Stimulated activated CD8-positive, alpha-beta memory T cell treated with anti-CD3 and anti-CD28 coated beads, Interleukin-7, amount 100 ng/mL, for 24 hours (primary cell): ENCODE results near the gene MID1.

Source experiments
- DNase-seq: peaks from one replicate; pipeline ENCODE4 v3.0.0-alpha.2; 2020; ENCODE audit warnings: low read depth

MID1 gene

DNA sequence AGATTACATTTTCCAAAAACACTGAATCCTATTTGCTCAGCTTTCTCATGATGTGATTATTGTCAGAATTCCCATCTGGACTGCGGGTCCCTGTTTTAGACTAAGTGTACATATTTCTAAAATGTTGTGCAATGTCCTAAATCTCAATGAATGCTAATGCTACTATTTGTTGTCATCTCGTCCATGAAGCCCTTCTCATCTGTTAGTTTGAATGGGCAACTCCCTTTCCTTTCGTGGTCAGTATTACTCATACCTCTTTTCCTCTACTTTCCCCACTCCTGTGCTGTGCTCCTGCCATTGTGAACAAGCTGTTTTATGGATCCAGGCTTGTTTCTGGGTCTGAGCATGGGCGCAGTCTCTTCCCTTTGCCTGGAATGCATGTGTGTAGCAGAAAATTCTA lies 91.0 kb downstream of the MID1 start:
- no peak for DNase-seq

DNA sequence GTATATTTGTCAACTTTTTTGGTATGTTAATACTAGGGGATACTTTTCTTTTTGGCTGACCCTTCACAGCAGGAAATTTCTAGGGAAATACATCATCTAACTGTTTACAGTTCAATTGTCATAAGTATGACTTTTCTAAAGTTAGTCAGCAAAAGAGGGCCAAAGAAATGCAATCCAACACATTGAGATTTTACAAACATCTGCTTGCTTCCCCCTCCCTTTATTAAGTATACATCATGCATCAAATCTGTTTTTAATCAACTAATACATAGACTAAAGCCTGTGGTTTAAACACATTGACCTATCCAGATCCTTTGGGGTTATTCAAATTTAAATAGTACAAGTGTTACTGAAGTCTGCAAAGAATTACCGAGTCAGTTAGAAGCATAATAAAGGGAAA lies 93.9 kb downstream of the MID1 start:
- no peak for DNase-seq

DNA sequence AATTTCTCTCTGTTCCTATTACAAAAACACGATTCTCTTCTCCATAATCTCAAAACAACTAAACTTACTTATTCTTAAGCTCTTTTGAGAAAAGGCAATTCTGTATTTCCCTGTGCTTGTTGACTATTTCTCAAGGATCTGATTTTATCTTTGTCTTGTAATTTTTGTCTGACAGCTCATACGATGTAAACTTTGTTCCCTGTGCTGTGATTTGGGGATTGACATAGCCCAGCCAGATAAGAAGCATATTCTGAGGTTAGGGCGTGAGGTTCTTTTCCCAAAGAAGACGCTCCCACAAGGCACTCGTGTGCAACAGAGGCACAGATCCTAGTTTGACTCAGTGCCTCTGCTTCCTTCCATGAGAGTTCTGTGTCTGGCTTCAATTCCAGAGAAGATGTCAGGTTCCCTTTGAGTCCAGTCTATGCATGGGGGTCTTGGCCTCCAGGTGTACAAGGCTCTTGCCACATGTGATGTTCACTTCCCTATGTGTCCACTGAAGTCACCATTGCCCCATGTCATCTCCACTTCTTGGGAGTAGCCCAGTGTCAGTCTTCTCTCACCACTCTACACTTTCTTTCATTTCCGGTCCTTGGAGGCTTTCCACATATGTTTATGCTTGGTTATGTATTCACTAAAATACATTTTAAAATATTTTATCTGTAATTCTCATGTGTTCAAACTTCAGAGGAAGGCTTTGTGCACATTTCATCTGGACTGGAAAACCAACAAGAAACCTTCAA lies 94.8 kb downstream of the MID1 start:
- DNase-seq: no peak

DNA sequence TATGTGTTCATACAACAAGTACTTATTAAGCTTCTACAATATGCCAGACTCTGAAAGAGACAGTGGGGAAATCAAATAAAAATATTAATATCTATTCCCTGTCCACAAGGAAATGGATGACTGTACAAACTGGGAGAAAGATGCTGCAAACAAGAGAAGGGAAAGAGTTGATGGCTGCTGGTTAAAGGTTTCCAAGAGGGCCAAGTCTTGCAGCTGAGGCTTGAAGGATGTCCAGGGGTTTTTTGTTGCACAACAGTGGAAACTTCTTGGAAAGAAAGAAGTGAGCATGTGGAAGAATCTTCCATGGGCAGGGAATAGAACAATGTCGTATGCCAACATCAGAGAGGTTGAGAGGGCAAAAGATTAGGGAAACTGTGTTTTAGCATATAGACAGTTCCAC lies 95.8 kb downstream of the MID1 start:
- no peak for DNase-seq

DNA sequence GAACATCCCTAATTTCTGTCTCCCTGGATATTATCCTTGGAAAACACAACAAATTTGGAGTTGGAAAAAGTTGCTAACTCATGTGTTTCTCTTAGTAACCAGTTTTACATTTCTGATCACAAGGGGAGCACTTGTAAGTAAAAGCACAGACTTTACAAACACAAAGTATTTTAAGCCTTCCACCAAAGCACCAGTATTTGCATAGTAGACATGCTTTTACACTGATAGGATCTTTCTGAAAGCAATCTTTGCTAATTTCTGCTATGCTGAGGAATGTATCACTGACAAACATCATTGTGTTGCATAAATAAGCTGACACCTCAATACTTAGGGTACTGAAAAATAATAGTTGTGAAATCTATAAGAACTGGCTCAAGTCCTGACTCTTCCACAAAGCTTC lies 100.6 kb downstream of the MID1 start:
- DNase-seq: no peak

DNA sequence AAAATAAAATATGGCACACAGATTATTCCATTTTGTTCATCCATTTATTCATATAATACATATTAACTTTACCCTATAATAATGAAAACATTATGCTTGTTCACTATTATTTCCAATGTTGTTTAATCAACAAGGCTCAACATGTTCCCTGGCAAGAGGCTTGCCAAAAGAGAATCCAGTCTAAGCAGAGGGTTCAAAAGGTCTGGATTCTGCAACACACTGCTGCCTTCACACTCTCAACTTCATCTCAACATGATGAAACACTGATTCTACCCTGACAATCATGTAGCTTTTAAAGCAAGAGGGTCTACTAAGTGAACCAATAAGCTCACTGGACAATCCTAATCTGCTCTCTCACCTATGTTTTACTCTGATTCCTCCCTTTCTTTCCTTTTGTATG lies 101.1 kb downstream of the MID1 start:
- no peak for DNase-seq

DNA sequence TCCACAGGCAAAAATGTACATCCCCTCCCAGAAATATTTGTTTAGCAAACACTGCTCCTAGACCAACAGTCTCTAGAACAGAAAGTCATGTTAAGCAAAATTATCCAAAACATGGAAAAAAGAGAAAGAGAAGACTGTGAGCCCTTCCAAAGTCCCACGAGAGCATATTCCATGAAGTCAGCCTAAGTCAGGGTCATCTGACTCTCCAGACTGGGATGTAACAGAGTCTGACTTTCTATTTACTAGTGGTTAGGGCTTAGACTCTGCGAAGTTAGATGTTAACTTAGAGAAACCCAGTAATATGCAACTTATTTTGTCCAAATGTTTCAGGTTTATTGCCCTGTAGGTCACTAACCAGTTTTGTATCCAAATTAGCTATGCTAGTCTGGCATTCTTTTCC lies 102.3 kb downstream of the MID1 start:
- no peak for DNase-seq

DNA sequence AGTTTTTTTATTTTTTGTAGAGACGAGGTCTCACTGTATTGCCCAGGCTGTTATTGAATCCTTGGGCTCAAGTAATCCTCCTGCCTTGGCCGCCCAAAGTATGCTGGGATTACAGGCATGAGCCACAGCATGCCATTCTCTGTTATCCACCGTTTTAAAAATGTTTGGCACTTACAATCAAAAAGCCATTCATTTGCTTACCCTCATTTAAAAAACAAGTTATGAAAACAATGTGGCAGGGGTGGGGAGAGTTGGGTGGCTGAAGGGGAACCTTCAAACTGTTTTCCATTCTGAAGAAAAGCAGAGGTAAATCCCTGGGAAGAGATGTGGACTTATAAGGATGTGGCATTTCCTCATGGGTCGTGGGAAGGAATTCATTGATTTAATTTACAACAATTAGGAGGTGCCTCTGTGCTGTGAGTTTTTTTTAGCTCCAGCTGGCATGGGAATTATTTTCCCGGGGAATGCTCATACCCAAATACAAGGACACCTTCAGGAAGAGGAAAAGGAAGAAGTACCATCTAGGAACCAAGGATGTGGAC lies 103.5 kb downstream of the MID1 start:
- no peak for DNase-seq

DNA sequence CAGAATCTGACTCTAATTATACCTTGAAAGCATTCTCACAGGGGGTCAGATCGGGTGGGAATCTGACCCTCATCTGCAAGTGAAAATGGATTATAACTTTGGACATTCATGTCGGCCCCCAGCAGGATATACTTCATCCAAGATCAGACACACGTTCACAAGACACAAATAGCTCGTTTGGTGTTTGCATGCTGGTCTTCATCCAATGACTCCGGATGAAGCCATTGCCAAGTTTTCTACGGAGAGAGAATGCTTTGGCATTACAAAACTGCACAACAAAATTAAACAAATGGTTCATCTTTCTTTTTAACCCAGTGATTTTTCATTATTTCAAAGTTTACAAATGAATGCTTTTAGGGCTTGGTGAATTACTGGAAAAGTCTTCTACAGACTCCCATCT lies 105.5 kb downstream of the MID1 start:
- no peak for DNase-seq

DNA sequence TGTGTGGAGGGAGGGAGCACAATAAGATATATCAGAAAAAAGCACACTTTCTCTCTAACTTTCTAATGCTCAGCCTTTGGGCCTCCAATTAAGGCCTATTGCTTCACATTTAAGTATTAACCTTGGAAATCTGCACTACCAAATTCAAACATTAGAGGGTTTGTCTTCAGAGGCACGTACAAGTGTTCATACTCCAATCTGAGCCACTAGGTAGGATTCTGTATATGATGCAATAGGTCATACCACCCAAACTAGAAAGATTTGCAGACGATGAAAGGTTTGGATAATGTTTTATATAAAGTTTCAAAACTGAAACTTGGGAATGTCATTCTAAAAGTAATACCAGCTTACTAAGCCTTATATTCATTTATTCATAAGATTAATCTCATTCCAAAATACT lies 106.4 kb downstream of the MID1 start:
- no peak for DNase-seq

DNA sequence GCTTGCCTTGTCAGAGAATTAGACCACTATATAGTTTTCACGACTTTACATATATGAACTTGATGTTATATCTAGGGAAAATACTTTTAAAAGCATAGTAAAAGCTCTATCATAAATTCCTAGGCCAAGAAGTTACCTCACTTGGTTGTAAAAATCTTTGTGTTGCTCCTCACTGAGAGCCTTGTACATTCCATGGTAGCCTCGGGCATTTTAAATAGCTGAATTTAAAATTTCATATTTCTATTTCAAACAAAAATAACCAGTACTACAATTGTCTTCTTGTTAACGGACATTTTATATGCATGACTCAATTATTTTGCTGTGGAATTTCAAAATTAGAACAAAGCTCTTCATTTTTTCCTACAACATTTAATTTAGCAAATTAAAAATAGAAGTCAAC lies 107.6 kb downstream of the MID1 start:
- DNase-seq: no peak

DNA sequence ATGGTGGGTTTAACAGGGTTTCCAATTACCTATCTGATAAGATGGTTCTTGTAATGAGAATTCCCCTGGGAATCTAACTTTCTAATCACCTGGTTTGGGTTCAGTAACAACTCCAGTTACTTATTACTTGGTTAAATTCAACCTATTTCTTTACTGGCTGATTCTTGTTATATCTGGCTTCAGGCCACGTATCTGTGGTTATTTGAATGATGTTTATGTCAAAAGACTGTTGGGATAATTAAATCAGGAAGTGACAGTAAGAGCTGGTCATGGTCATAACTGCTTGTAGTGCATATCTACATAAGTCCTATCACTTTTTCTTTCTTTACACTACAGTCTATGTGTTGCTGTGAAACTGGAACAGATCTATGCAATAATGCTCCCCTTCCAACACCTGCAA lies 108.1 kb downstream of the MID1 start:
- DNase-seq: no peak

DNA sequence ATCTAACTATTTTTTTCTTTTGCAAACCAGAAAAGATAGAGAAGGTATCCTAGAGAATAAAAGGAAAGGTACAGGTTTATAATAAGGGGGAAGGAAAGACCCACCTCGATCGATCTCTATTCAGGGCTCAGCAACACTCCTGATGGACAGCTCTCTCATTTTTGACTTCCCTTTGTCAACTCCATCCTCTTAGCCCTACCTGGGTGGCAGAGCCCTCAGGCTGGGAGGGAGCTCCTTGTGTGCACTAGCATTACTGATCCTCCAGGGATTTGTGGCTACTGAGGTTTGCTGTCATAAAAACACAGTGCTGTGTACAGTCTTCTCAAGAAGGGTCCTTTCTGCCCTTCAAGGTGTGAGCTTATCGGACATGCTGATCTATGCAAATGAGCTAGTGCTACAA lies 111.0 kb downstream of the MID1 start:
- DNase-seq: no peak

DNA sequence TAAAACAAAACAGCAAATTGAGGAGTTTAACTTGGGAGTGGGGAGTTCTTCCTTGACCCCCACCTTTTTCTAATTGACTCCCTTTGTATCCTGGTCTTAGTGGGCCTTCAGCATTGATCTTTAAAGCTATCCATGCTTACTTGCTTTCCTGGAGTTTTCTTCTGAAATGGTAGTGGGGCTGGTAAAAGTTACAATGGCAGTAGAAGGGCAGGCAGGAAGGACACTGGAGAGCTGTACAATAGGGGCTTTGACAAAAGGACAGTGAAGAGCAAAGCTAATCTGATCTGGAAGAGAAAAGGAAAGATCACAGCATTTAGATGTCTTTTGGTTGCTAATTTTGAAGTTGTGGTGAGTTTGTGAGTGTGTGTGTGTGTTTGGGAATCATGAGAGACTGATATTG lies 111.5 kb downstream of the MID1 start:
- DNase-seq: no peak

DNA sequence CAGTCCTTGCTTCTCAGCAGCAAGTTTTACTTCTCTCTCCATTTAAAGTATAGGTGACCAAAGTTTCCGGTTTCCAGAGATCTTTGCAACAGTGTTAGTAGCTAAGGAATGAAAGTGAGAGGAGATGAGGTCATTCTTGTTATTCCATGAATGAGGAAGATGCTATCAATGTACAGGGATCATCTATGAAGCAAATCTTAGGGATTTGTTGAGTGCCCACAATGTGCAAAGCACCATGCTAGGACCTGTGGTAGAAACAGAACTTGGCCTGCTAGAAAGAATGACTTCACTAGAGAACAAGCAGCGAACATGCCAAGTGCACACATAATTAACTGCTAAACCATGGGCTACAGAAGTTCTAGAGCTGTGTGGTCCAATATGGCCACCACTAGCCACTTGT lies 112.5 kb downstream of the MID1 start:
- no peak for DNase-seq

DNA sequence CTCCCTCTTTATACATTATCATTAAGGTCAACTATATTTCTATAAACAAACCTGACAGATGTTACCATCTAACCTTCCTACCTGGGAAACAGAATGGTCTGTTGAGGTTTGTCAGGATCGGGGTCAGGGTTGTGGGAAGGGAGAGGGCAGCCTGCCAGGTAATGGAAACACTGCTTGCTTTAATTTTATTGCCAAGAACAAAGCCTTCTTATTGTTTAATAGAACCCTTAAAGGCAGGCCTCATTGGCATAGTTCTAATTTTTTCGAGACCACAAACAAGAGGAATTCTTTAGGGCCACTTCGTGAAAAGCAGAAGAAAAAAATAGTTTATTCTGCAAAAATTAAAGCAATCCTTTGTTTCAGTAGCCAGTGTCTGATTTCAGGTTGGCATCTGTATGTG lies 113.2 kb downstream of the MID1 start:
- no peak for DNase-seq

DNA sequence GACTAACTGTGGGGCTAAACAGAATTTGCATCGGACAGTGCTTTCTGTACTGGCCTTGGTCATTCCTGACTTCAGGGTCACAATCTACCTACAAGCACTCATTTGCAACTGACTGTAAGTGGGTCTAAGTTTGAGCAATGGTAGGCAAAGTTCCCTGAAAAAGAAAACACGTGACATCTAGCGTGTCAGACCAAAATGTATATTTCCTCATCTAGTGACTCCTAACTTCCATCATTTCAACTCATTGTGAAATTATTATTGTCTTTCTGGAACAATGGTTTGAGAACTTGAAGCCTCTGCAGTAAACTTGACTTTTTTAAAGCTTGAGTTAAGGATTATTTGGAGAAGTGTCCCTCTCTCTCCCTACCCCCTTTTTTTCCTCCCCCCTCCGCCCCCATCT lies 113.6 kb downstream of the MID1 start:
- DNase-seq: no peak

DNA sequence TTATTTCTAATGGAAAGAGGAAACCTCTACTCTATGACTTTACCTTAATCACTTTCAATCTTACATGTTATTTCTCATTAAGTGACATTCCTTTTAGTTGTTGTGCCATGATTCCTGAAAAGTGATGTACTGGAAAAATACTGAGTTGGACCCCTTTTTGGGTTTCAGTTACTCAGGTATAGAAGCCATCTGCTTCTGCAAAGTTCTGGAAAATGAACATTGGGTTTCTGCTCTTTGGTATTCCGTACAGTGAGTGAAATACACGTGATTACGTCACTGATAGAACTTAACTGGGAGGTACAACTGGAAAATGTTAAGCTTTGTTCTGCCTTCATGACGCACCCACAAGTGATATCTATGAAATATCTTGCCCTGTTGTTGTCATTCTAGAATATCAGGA lies 114.7 kb downstream of the MID1 start:
- DNase-seq: no peak

DNA sequence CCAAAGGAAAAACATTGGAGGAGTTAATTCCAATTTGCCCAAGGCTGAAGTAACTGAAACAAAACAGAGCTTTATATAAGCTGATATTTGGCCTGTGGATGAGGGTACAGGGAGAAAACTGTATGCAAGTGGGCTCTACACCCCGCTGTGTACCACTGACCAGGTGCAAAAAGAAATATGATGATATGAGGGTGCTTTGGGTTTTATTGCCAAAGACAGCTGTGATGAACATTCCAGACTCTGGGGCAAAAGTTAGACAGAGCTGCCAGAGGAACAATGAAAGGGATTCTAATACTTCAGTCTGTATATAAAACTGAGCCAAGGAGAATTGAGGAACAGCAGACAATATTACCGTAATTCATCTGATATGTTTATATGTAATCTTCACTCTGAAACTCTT lies 117.4 kb downstream of the MID1 start:
- no peak for DNase-seq

DNA sequence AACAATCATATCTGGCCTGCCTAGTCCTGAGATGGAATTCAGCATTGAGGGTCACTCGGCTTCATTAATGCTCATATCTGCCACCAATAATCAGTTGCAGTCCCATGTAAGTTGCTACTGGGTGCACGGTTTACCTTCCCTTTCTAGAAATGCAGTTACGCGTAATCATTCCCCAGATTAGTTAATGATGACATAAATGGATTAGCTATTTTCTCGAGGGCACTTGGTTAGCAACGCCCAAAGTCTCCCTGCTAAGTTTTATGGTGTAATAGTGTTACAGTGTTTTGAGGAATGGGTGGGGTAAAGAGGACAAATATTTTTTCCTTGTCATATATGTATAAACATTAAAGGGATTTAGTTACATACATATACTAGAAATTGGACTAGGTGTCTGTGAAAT lies 118.8 kb downstream of the MID1 start:
- no peak for DNase-seq

DNA sequence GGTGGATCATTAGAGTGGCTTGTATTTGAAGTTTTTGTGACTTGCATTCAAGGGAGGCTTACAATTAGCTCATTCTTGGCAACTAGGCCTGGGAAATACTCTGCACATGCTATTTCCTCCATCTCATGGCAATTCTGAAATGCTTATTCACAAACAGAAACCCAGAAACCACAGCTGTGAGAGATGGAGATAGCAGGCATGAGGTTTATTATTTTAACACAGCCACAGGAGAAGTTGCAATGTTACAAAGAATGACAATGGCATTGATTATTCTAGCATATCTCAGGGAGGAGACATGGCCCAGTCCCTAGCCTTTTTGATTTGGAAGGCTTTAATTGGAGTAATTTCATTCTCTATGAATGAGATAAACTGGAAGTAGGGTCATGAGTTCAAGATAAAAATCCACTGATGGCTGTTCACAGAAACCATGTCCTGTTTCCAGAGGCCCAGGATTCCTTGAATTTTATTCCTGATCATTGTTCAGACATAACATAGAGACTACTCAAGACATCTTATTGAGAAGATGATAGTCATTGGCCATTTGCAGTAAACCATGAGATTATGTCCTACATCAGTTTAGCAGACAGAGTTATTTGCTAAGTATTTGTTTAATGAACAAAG lies 123.9 kb downstream of the MID1 start:
- no peak for DNase-seq

DNA sequence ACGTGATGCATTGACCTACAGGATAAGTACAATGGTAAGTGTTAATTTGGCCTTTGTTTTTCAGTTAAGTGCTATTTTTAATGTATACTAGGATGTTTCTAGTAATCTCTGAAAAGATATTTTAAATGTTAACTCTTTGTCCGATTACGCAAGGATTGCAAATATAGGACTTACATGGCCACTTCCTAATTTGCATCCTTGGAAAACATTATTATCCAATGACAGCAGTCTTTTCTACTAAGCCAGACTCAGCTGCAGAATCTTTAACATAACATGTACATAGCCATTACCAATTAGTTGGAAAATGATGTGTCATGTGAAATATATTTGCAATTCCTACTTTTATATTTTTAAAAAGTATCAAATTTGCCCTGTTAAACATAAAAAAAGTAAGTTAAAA lies 124.7 kb downstream of the MID1 start:
- no peak for DNase-seq

DNA sequence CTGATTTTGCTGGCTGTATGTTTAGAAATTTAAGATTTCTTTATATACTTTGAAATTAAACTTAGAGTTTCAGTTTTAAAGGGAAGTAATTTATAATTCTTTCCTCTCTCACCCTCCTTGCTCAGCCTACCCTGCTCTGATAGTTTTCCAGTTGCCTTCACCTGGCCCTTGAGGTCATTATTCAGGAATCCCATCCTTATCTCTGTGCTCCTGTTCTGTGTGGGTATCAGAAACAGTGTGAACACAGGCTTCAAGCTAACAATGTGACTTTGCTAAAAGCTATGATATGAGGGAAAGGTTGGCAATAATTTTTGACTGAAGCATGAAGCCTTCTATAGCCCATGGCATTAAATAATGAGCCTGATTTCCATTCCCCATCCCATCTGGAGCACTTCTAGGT lies 128.1 kb downstream of the MID1 start:
- no peak for DNase-seq

DNA sequence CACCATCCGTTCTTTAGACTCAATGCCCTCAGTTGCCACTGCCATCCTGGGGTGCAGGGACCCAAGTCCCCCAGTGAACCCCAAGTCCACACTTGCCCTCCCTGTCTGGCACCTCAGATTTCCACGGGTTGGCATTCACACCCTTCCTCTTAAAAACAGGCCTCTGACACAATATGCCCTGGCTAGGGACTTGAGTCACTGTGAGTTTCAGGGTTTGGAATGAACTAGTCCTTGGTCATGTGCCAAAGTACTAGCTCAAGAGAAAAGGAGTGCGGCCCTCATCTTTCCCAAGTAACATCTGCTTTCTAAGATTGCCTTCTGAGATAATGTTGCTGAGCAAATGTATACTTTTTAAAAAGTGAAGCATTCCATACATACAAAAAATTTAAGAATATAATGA lies 134.0 kb downstream of the MID1 start:
- no peak for DNase-seq
